Endothelial cell of hepatic sinusoid (primary cell): ENCODE data around the gene AOPEP.

Experiments
- in situ Hi-C: cut with HindIII; loops from 2 replicates; pipeline ENCODE4 v1.10.0; 2017; ENCODE audit warnings: low sequenced_read_pairs

Gene AOPEP

DNA sequence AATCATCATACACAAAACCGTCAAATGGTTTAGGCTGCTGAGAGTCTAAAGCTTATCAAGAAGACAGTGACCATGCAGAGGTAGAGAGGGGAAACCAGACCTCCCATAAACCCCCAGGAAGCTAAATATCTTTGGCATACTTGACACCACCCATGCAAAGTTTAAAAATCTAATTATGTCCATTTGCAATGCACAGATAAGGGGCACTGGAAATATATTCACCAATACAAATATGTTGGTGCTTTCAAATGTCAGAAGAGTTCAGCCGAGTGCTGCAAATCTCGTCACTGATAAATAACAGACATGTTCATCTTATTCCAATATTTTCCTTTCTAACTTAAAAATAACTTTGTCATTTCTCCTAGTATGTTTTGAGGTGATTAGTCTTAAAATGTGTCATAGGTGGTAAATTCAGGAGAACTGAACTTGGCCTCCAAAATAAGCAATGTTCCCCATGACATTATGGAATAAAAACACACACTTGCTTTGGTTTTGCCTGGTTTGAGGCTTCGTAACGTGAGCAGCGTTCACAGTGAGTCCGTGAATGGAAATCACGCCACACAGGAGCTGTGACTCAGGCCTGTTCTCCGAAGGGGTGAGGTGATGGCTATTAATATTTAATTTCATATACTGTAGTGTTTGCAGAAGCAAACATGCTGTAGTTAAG is 182.2 kb downstream of the AOPEP start:
- in situ Hi-C loops, result no loop called here

DNA sequence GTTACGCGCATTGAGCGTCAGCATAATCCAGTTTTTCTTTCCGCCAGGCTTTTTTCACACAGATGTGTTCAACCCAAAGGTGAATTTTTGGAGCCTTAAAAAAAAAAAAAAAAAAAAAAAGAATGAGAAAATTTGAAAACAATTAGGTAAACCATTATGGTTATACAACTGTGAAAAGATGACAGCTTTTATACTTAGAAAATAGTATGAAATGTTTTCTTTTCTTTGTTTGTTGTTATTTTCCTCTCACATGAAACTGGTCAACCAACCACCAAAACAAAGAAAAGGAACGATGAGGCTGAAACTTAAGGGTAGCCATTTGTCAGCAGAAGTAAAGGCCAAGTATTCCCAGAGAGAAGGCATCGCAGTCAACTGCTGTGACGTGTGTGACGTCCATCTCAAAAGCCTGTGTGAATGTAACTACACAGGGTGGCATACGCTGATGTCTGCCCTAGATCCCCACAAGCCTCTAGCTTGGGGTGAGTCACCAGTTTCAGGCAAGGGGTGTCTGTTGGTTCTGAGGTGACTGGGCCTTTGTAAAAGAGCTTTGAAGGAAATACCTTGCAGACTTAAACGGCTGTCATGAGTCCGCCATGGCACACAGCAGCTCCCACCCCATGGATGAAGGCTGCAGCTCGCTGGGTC is 182.9 kb downstream of the AOPEP start:
- in situ Hi-C loops, result no loop called here

GRCh38 chr9:94909965-94910730 is 183.6 kb downstream of the AOPEP start:
- in situ Hi-C loops, result no loop called here

DNA sequence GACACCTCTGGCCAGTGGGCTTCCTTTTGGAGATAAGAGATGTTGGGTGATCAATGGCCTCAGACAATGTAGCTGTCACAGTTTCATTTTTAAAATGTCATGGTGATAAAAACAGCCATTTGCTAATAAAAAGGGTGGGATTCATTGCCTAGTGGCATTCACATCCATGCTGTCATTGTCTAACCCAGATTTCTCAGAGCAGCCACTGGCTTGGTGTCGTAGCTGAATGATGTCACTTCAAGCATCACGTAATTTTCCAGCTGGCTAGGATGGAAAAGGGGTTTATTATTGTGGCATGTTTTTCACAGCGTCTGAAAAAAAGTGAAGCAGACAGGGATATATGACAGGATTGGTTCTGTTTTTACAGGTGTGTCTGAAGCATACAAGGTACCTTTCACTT is 184.7 kb downstream of the AOPEP start:
- in situ Hi-C loops, result no loop called here

DNA sequence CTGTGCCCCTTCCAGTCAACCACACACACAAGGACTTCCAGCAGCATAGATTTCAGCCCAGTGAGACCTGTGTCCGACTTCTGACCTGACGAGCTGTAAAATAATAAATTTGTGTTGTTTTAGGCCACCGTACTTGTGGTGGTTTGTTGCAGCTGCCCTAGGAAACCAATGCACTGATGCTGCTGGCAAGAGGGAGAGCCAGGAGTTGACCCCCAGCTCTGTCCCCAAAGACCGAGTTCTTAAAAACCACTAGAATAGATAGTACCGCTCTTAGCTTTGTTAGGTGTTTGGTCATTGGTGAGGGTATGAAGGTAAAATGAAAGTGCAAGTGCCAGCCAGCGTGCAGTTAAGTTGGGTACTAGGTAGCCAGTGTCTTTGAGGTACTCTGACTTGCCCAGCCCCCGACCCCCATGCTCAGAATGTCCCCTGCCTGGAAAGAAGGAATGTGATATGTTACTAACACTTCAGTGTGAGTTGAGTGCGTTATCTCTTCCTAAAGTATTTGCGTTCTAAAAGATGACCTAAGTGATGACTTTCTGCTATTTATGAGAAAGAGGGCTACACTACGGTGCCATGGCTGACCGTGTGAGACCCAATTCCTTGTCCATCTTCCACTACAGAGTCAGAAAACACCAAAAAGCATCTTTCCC is 185.6 kb downstream of the AOPEP start:
- in situ Hi-C loops, result no loop called here

DNA sequence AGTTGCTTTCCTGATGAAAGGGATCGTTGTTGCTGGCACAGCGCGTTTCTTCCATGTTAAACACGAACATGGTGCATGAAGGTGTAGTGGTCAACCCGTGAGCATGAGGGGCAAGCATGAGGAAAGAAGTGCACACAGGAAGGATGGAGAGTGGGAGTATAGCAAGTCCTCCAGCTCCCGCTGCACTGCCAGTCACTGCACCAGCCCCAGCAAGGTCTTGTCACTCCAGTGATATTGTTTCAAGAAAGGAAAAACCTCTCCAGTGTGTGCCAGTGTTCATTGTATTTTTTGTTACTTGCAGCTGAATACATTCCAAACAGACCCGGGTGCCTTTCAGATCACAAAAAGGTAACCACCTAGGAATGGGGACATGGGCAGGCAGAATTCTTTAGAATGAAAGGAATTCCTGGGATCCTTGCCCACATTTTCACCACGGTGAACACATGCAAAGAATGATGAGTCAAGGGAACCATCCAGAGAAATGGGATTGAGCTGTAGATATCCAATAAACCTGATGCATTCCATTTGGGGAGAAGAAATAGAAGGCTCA is 186.3 kb downstream of the AOPEP start:
- in situ Hi-C loops, result no loop called here

GRCh38 chr9:94913550-94913949 is 187.1 kb downstream of the AOPEP start:
- in situ Hi-C loops, result no loop called here

DNA sequence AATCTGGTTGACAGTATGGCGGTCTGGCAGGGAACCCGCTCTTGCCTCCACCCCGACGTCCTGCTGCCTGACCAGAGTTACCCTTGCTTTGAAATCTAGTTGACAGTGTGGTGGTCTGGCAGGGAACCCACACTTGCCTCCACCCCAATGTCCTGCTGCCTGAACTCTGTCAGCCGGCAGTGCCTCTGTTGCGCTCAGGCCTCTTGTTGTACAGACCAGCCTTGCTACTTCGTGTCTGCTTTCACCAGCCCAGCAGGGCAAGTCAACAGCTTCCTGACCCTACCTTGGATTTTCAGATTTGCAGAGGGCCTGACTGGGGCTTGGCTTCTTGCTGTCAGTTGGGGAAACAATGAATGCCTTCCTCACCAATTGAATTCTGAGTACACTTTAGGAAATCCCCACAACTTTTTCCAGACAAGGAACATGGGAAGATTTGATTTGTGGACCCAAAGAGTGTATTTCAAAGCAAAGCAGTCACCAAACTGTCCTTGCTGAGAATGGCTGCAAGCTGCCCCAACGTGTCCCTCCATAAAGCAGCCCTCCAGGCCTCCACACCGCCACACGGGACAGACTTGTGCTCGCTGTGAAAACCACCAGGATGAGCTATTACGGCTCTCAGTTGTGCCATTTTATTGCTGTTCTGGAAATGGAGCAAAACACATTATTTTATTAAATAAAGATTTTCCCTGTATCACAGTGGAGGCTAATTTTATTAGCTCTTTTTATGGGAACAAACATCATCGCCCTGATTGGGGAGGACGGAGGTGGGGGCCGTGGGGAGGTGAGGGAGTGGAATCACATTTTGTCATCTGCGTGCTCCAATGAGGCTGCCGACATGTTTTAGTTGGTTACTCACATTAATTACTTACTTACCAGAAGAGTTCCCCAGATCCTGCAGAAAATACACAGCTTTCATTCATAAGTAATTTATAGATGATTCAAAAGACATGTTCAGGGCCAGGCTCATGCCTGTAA is 189.3 kb downstream of the AOPEP start:
- in situ Hi-C loops, result no loop called here

- in situ Hi-C loops, result no loop called here
Observed at GRCh38 chr9:94916956-94917355, 190.5 kb downstream of the AOPEP start.

DNA sequence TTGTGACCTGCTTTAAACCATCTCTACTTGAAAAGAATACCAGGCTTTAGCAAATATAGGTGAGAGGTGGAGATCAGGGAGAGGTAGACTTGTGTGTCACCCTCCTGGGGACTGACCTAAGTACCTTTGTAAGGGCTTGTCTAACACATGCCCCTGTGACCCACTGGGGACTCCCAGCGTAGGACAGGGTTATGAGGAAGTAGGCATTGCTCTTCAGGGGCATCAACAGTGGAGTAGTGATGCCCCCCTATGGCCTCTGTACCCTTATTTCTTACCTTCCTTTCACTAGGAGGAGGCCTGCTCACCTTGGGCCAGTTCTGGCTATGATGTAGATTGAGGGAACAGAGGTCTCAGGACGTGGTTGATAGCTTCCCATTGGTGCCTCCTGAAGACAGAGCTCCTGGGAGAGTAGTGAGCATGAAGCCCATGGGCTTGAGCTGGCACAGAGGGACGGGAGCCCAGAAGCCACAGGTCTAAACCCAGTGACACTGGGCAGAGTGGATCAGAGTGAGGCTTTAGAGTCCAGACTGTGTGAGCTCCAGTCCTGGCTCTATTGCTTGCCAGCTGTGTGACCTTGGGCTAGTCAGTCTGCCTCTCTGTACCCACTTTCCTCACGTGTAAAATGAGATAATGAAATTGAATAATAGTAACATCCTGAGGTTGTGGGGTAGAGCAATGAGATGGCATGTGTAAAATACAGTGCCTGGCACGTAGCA is 191.7 kb downstream of the AOPEP start:
- in situ Hi-C loops, result no loop called here

GRCh38 chr9:94919376-94920098 is 193.0 kb downstream of the AOPEP start:
- in situ Hi-C loops, result loop anchor here (5.0 kb wide), 1 partner anchor 93 kb away; no protein-coding TSS in a partner anchor

- in situ Hi-C loops, result loop anchor here (5.0 kb wide), 1 partner anchor 92 kb away; no protein-coding TSS in a partner anchor
Observed at GRCh38 chr9:94920420-94921091, 194.1 kb downstream of the AOPEP start.

DNA sequence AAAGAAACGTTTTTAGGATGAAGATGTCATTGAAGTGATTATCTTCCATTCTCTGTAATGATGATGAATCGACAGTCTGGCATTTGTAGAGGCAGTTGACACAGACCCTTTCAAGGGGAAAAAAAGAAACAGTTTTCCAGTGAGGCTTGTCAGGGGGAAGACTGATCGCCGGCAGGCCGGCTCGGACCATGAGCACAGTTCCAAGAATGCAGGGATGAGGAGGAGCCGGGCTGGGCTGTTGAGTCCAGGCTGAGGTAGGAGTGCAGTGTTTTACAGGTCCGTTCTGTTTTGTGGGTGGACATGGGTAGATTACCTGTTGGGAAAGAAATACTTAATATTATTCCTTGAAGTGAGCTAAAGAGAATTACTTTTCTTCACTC is 194.6 kb downstream of the AOPEP start:
- in situ Hi-C loops, result loop anchor here (5.0 kb wide), 1 partner anchor 91 kb away; no protein-coding TSS in a partner anchor

GRCh38 chr9:94921656-94922055 is 195.2 kb downstream of the AOPEP start:
- in situ Hi-C loops, result loop anchor here (5.0 kb wide), 1 partner anchor 91 kb away; no protein-coding TSS in a partner anchor

GRCh38 chr9:94922098-94922607 is 195.7 kb downstream of the AOPEP start:
- in situ Hi-C loops, result loop anchor here (5.0 kb wide), 1 partner anchor 90 kb away; no protein-coding TSS in a partner anchor

DNA sequence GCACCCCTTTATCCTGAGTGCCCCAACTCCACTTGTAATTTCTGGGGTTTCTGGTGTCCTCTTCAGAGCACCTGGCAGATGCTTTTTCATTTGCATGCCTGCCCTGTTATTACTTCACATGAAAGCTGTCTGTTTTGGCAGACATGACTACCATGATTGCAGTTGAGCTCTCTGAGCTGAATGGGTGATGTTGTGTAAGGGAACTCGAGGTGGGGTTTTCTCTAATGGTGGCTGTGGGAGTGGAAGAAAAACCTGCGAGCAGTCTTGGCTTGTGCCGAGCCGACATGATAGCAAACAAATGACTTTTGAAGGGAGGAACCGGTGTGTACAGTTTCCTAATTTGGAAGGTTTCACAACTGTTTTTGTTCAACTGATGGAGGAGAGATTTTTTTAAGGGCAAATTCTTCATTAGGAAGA is 196.2 kb downstream of the AOPEP start:
- in situ Hi-C loops, result loop anchor here (5.0 kb wide), 1 partner anchor 90 kb away; no protein-coding TSS in a partner anchor

- in situ Hi-C loops, result loop anchor here (5.0 kb wide), 1 partner anchor 89 kb away; no protein-coding TSS in a partner anchor
Observed at GRCh38 chr9:94923326-94924089, 197.0 kb downstream of the AOPEP start.
